ENCODE data around the gene MACROD2. TPM values are rescaled to one million over a fixed set of nuclear protein-coding genes. Genes with fewer than 3 reads are reported as not detected.

Gene MACROD2
- total RNA-seq, 1 experiment from 2014 or later, result 0.24 TPM

DNA sequence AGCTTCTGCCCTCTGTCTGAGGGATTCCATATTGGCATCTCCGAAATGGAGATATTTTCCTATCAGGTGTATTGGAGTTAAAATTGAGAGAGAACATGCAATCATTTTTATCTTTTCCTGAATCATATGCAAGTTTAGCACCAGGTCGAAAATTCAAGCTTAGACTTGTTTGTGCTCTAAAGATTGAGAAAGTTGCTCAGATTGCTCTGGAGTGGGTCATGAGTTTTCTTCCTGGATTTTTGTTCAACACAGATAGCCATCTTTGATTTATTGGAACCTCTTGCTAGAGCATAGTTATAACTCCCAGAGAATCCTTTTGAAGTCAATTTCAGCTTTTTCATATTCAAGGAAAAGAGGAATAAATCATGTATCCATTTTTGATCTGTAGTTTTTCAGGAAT lies 715.6 kb downstream of the MACROD2 start:
- no peak for DNase-seq (ENCODE audit: low read depth)

DNA sequence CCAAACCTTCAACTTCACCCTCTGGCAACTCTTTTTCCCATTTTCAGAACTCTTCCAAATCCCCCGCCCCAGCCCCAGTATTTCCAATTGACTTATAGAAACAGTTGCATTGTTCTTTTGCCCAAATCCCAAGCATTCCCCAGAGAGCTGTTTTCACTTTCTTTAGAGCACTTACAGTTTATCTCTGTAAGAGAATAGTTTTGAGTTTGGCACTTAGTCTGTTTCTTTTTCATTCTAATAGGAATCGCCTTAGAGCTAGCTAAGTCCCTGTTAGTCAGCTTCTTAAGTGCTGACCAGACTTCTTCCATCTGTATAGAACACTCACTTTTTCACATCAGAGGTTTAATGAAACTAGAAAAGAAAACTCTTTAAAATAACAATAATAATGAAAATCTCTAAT lies 716.3 kb downstream of the MACROD2 start:
- DNase-seq (ENCODE audit: low read depth), result no peak

DNA sequence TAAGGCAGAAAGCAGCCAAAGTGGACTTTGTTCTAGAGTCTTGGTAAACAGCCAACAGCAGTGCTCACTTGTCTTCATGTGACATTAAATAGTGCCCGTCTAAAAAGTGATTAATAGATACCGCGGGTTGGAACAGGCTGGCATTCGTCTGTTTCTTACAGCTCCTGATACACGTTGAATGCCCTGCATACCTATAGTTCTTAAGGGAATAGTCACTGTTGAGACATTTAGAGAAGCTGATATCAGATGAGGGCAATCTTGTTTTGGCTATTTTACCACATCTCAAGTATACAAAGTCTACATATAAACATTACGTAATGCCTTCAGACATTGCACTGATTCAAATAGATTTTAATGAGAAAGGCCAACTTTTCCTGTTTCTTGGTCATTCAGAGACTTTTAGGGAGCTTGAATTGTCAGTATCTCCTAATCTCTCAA lies 717.0 kb downstream of the MACROD2 start:
- no peak for DNase-seq (ENCODE audit: low read depth)

DNA sequence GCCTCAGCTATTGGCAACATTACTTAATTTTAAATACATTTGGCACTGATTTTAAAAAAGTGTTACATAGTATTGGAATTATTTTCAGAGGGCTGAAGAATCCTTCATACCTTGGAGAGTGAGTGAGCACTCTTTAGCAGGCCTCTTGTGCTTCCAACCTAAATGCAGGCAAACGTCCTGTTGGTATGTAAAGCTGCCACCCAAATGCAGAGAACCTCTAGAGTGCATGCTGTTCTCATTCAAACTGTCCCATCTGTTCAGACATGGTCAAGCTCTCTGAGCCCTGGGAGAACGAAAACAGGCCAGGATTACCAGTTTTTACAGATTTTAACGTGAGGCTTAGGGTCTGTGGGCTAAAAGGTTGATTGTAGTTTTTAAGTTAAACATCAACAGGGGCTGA lies 720.1 kb downstream of the MACROD2 start:
- no peak for DNase-seq (ENCODE audit: low read depth)

DNA sequence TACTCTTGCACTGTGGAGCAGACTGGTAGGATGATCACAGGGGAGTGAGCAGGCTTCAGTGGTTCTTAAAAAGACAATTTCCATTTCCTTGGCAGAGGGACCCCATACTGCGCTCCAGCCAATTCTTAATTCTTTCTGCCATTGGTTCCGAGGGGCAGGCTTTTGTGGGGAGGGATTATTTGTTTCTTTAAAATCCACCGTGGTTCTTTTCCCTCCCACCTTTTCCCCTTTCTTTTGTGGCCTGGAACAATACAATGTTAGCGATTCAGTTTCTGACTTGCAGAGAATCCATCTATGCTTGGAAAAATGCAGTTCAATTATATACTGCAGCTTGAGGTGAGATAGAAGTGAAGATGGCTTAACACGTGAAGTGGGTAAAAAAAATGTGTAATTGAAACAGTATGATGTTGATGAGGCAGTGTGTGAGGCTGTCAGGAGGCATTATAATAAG lies 721.1 kb downstream of the MACROD2 start:
- no peak for DNase-seq (ENCODE audit: low read depth)

DNA sequence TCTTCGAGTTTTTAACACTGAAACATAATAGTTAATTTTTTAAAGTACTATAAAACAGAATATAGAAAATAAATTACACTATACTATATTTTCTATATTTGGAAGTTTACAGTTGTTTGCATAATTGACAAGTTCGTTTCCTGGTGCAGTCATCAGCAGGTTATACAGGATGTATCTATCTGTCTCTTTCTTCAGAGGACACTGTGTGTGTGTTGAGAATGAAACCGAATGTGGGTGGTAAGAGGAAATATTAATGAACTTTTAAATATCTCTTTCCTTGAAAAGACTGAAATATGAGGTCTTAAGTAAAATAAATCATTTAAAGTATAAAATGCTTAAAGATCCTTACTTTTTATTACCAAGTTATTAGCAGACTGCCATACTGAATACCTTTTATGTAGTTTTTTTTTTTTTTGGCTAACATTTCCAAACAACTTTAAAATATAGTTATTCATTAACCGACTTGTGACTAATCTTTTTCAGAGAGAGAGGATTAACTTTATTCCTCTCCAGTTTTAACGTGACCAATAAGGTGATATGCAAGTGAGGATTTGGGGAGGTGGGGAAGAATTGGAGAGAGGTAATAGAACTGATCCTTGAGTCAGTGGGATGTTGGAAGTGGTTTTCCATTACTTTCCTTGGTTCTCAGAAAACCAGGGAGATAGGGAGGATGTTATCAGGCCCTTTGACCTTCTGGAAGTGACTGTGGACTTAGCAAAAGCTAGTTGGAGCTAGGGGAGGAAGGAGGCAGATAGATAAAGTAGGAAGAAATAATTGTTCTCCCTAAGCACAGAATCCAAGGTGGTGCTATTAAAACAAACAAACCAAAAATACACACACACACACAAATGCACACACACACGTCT lies 722.1 kb downstream of the MACROD2 start:
- no peak for DNase-seq (ENCODE audit: low read depth)

DNA sequence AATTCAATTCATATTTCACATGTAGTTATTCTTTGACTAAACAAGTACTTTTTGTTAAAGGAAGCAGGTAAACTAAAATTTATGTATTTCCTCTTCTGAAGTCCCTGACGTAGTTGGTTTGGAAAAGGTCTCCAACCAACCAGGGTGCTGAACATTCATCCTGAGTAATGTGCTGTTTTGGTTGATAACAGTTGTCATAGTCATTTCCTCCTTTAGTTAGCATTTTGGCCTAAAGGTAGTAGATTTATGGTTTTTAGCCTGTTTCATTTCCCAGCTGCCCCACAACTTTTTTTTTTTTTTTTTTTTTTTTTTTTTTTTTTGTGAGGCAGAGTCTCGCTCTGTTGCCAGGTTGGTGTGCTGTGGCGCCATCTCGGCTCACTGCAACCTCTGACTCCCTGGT lies 724.9 kb downstream of the MACROD2 start:
- no peak for DNase-seq (ENCODE audit: low read depth)

DNA sequence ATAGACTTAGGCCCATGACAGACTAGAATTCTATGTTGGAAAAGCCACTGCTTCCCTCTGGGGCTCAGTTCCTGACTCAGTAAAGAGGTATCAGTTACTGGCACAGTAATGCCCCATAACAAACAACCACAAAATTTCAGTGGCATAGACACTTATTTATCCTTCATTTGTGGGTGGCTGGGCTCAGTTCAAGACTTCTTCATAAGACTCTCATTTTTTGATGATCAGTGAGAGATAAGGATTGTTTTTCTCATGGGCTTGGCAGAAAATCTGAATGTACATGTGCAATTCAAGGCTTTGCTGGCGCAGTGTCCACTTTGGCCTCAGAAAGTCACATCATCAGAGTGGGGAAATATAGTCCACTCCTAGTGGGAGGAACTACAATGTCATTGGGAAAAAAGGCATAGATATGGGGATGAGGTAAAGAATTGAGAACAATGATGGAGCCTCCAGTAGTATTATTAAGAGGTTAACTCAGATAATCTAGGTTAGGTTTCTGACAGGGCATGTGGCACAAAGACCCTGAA lies 726.7 kb downstream of the MACROD2 start:
- DNase-seq (ENCODE audit: low read depth), result no peak

DNA sequence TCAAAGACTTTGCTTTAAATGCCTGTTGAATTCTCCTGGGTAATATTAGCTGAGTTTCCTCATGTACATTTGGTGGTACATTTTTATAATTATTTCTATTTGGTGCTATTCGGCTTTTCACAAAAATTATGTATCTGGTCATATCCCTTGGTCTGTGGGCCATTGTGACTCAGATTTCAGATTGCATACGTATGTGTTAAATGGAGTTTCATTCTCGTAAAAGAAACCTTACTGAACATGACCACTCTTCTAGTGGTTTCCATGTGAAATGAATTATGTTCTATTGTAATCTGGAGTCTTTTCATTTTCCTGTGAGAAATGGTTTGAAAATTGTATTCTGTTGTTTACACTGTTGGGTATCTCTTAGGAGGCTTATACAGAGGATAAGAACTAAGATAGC lies 728.3 kb downstream of the MACROD2 start:
- DNase-seq (ENCODE audit: low read depth), result no peak

DNA sequence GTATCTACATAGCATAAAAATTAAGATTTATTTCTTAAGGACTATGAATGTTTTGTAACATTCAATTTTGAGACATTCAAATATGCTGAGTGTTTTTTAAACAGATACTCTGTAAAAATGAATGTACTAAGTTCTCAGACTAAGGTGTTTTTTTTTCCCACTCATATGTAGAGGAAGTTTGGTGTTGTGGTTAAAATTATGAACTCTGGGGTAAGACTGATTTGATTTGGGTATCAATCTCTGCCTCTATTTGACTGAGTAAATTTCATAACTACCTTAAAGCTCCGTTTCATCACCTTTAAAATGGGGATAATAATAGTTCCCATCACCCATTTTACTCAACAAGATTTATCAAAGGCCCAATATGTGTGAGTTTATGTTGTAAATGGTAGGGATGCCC lies 728.7 kb downstream of the MACROD2 start:
- no peak for DNase-seq (ENCODE audit: low read depth)

DNA sequence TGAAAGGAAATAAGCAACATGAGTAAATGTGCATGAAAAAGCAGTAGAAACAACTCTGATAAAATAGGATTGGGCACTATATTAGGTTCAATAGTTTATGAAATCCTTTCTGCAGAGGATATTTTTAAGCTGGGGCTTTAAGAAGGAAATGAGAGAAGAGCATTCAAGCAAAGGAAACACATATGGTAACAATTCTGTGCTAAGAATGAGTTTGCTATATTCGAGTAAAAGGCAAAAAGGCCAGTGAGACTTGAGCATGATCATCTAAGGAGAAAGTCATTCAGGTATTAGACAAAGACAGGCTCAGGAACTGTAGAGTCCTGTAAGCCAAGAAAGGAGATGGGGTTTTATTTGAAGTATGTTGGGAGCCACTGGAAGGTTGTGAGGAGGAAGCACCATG lies 729.2 kb downstream of the MACROD2 start:
- DNase-seq (ENCODE audit: low read depth), result no peak

DNA sequence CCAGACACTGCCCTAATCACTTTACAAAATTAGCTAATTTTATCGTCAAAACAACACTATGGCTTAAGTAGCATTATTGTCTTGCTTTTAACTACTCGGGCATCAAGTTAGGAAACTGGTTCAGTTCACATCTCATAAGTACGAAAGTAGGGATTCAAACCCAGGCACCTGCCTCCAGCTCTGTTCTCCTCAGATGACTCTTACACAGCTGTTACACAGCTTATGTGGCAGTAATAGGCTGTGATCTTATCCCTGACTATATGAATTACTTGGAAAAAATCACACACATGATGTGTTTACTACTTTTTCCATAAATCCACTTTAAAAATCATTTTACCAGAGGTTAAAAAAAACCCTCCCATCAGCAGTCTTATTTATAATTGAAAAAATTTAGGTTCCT lies 731.3 kb downstream of the MACROD2 start:
- no peak for DNase-seq (ENCODE audit: low read depth)

DNA sequence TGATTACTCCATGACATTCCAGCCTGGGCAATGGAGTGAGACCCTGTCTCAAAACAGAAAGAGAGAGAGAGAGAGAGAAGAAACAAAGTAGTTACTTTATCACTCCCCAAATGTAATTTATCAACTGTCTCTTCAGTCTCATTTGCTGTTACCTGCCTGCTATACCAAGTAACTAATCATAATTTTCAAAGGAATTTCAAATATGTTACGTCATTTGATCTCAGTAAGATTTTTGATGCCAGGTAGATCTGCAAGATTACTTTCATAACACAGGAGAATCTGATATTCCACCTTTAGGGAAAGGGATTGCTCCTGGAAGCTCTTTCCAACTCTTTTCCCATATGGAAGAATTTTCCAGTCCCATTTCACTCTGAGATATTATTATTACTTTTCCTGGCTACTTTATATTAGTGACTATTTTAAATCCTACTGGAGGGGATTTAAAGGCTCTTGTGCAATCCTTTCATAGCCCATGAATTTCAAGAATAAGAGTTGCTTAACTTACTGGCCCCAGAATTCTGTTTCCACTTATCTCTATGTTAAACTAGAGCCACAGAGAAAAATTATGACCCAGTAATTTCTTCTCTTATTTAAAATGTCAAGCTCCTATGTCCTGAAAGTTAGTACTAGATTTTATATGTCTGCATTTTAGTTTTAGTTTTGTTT lies 732.3 kb downstream of the MACROD2 start:
- DNase-seq (ENCODE audit: low read depth), result no peak

DNA sequence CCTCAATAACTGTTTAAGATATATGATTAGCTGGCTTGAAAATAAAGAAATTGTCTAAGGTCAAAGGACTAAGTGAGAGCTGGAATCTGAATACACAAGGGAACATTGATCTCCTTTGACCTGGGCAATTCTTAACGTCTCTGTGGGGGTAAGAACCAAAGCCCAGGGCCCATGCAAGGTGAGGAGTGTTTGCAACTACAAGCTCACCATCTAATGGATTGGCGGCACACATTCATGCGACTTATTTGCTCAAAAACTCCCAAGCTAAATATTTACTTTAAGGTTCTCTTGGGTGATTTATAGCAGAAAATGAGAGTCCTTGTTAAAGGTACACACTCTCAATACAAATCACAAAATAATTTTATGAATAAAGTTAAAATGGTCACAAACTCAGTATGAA lies 734.1 kb downstream of the MACROD2 start:
- no peak for DNase-seq (ENCODE audit: low read depth)

DNA sequence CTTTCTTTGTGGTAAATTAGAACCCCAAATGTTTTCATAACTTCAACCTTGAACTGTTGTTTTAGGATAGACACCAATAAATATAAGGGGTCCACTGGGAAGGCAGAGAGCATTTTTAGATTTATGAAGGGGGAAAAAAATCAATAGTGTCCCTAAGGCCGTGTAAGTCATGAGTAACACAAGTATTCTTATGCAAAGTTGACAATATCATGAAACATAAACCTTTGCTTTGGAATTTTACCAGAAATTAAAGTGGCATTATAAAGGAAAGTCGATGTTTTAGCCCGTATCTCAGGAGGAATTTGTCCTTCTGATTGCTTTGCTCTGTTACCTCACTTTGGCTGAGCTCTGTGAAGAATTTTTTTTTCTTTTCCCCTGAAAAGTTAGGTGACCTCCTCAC lies 737.0 kb downstream of the MACROD2 start:
- DNase-seq (ENCODE audit: low read depth), result no peak

DNA sequence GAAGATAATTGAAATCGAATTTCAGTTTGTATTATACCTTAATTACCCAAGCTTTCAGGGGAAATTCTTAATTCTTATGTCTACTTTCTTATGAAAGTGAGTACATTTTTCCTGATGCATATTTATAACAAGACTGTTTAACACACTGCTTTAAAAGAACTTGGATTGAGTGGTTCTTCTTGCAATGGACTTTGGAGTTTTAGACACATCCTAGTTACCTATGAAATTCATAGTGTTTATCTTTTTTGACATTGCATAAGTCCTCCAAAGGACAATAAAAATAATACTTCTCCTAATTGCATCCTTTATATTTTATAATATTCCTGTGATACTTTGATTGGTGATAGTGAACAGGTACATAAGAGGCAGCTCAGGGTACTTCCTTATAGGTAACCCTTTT lies 737.7 kb downstream of the MACROD2 start:
- DNase-seq (ENCODE audit: low read depth), result no peak

DNA sequence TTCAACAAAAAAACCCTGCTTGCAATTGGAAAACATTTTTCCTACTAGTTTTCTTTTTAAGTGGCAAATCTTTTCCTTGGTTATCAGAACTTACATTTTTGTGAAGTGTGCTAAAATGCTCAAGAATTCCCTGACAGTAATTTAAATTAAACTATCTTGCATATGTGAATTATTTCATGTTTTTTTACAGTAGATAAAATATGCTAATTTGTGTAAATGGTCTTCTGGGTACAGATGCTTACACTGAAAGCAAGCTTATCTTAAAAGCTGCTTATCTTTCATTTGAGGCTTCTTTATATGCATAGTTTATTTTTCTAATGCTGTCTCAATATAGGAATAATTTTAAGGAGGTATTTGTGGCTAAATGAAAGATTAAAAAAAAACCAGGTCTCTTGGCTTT lies 745.1 kb downstream of the MACROD2 start:
- DNase-seq (ENCODE audit: low read depth), result no peak

DNA sequence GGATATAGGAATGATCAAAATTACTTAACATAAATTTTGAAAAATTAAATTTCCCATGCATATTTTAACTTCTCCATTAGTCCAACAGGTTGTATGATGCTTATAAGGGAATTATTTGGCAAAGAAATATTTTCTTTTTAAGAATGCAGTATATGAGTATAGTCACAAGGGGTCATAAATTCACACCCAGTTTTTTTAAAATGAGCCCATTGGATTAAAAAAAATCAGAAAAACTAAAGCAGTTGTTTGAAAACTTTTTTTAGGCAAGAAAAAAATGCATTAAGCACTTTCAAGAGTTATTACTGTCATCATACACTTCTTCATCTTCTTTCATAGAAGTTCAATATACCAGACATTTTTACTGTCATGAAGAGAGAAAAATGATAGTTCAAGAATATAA lies 746.3 kb downstream of the MACROD2 start:
- no peak for DNase-seq (ENCODE audit: low read depth)

DNA sequence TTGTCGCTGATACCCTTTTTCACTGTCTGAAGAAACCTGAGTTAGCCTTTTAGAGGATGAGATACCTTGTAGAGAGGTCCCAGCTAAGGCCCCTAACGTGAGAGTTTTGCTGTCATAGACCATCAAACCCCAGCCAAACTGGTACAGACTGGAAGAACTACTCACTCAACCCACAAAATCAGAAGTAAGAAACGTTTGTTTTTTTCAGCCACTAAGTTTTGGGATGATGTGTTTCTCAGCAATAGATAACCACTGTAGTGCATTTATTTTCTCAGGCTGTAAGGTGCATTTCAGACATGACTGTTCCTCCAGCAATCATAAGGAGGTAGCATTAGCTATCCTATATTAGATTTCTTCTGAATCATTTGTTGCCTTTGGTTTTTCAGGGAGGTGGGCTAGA lies 749.4 kb downstream of the MACROD2 start:
- DNase-seq (ENCODE audit: low read depth), result no peak

DNA sequence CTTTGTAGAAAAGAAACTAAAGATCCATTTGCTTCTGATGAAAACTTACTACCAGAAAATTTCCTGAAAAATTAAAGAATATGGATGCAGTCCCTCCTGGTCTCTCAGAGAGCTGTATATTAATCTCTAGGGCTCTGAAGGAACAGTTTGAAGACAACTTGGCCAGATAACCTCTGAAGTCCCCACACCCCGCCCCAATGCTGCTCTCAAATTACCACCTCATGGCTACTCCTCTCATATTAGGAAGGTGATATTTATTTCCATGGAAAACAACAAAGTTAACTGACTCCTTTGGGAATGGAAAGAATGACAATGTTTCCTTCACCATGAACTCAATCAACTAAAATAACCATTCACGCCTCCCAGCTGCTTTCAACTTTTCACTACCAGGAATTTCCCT lies 750.5 kb downstream of the MACROD2 start:
- DNase-seq (ENCODE audit: low read depth), result no peak

DNA sequence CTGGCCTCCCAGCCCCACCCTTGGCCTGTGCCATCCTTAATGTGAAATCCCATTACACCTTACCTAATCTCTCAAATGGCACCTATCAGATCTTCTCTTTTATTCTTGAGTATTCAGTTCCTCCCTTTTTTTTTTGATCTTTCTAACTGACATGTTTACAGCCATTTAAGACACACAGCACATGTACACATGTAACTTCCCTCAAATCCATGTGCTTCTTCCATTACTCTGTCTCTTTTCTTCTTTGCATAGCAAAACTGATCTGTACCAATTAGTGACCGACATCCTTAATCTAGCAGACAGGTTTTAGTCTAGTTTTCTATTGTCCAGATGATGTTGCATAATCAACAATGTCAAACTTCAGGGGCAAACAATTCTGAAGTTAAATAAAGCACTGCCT lies 755.9 kb downstream of the MACROD2 start:
- no peak for DNase-seq (ENCODE audit: low read depth)

DNA sequence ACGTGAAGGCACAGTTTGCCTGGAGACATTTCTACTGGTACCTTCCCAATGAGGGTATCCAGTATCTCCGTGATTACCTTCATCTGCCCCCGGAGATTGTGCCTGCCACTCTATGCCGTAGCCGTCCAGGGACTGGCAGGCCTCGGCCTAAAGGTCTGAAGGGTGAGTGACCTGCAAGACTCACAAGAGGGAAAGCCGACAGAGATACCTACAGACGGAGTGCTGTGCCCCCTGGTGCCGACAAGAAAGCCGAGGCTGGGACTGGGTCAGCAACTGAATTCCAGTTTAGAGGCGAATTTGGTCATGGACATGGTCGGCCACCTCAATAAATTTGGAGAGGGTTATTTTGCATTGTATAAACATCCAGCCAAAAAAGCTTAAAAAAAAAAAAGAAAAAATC lies 762.4 kb downstream of the MACROD2 start:
- DNase-seq (ENCODE audit: low read depth), result no peak

DNA sequence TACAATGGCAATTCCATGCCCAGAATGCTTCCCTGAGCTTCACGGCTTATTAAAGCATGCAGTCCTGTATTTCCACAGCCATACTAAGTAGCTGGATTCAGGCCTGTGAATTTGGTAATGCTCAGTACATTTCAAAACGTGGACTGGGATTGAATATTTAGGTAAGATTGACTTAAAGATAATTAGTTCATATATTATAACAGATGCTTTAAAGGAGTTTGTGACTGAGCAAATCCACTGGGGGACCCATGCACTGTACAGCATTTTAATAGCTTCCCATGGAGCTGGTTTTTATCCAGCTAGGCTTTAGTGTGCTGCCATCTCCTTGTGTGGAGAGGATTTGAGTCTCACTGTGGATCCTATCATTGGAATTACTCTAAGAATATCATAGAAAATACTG lies 763.0 kb downstream of the MACROD2 start:
- no peak for DNase-seq (ENCODE audit: low read depth)

Data from RPMI7951 (cell line).